H1 (cell line): Measurements from ENCODE around the gene NXT1. TPM values are rescaled to one million over a fixed set of nuclear protein-coding genes. Genes with fewer than 3 reads are reported as not detected.

Source experiments
- CTCF ChIA-PET: fragments of 300-600 bp; sonication (Branson Sonifier 250); formaldehyde crosslinking; loops from one replicate; lab custom pipeline; 2021; ENCODE audit not compliant: partially characterized antibody; lab: Charles Lee
- POLR2A ChIA-PET: fragments of 300-600 bp; sonication (Branson Sonifier 250); formaldehyde crosslinking; loops from one replicate; lab custom pipeline; 2021; ENCODE audit warnings: inconsistent platforms; ENCODE audit not compliant: partially characterized antibody; lab: Charles Lee
- DNase-seq, 2 experiments: peaks; one replicate each; pipeline versions ENCODE4 v3.0.0 to v3.0.0-alpha.2; 2010 to 2022; ENCODE audit warnings: low spot score in 2 of 2, low read depth in 1 of 2, mixed read lengths in 1 of 2
- FAIRE-seq: peaks from 2 replicates; lab custom pipeline; 2011; peaks lifted over from hg19 to GRCh38; lab: Jason Lieb, UNC
- H2AFZ ChIP-seq: 2 replicates; pipeline ENCODE4 v1.8.1; 2012; ENCODE audit warnings: low read length, inconsistent platforms
- H2AK5ac ChIP-seq: 2 replicates; pipeline ENCODE4 v1.6.1; 2013; ENCODE audit warnings: low read depth, low read length
- H2BK120ac ChIP-seq: replicated peaks from 2 replicates; pipeline ENCODE3; 2013; ENCODE audit warnings: low read depth, low read length, inconsistent platforms
- H2BK12ac ChIP-seq: 2 replicates; pipeline ENCODE4 v1.6.1; 2013; ENCODE audit warnings: low read depth, low read length
- H2BK15ac ChIP-seq: 2 replicates; pipeline ENCODE4 v1.6.1; 2013; ENCODE audit warnings: low read length
- H2BK20ac ChIP-seq: 2 replicates; pipeline ENCODE4 v1.6.1; 2013; ENCODE audit warnings: low read length
- H2BK5ac ChIP-seq: 2 replicates; pipeline ENCODE4 v1.6.1; 2013; ENCODE audit warnings: low read depth, low read length
- H3K14ac ChIP-seq: 2 replicates; pipeline ENCODE4 v1.6.1; 2013; ENCODE audit warnings: inconsistent platforms; ENCODE audit not compliant: insufficient read length
- H3K18ac ChIP-seq: 2 replicates; pipeline ENCODE4 v1.6.1; 2013; ENCODE audit warnings: low read length; ENCODE audit errors: extremely low read depth
- H3K23ac ChIP-seq: 2 replicates; pipeline ENCODE4 v1.6.1; 2013; ENCODE audit warnings: inconsistent platforms; ENCODE audit not compliant: insufficient read length
- H3K23me2 ChIP-seq: 2 replicates; pipeline ENCODE4 v1.6.1; 2013; ENCODE audit warnings: low read depth, low read length
- H3K27ac ChIP-seq: 2 replicates; pipeline ENCODE4 v1.6.1; 2011; ENCODE audit warnings: low read depth, low read length, inconsistent platforms
- H3K27me3 ChIP-seq, 4 experiments: replicated peaks in 1 of 4; 1 replicate in 1 of 4; 2 replicates in 3 of 4; pipeline versions ENCODE4 v1.6.1 to v1.8.1; 2011 to 2013; ENCODE audit warnings: low read length in 3 of 4, mild to moderate bottlenecking in 3 of 4, inconsistent platforms in 2 of 4, mixed read lengths in 2 of 4, moderate library complexity in 1 of 4; ENCODE audit not compliant: control insufficient read depth in 3 of 4, insufficient read depth in 3 of 4; ENCODE audit errors: extremely low read depth in 1 of 4
- H3K36me3 ChIP-seq, 4 experiments: 2 replicates each; pipeline versions ENCODE4 v1.6.1 to v1.8.1; 2011 to 2013; ENCODE audit warnings: mild to moderate bottlenecking in 4 of 4, low read length in 3 of 4, moderate library complexity in 2 of 4, control low read depth in 1 of 4, inconsistent platforms in 1 of 4; ENCODE audit not compliant: insufficient read depth in 4 of 4, control insufficient read depth in 2 of 4
- H3K4ac ChIP-seq: replicated peaks from 2 replicates; pipeline ENCODE3; 2013; ENCODE audit warnings: low read length, low read depth, mixed read lengths, inconsistent platforms; ENCODE audit not compliant: insufficient read length
- H3K4me1 ChIP-seq, 4 experiments: replicated peaks in 1 of 4; 1 replicate in 1 of 4; 2 replicates in 3 of 4; pipeline versions ENCODE4 v1.6.1 to v1.8.1; 2011 to 2013; ENCODE audit warnings: low read length in 3 of 4, inconsistent platforms in 2 of 4, mixed read lengths in 1 of 4; ENCODE audit not compliant: insufficient read depth in 4 of 4, control insufficient read depth in 3 of 4
- H3K4me2 ChIP-seq, 2 experiments: 2 replicates each; pipeline versions ENCODE4 v1.6.1 to v1.8.1; 2011 to 2013; ENCODE audit warnings: low read depth in 2 of 2, low read length in 2 of 2, control low read depth in 1 of 2, inconsistent platforms in 1 of 2, mild to moderate bottlenecking in 1 of 2; ENCODE audit not compliant: insufficient read depth in 1 of 2
- H3K4me3 ChIP-seq, 4 experiments: fragments of 200-600, 300-600 bp in 1 of 4; sonication (generic), shearing (Covaris generic), sonication (Bioruptor Twin) in 1 of 4; 2 replicates each; pipeline versions ENCODE4 v1.5.1 to v1.8.1; 2011 to 2016; ENCODE audit warnings: low read length in 4 of 4, low read depth in 3 of 4, control low read depth in 2 of 4, inconsistent platforms in 2 of 4, mild to moderate bottlenecking in 2 of 4, mixed read lengths in 1 of 4, moderate library complexity in 1 of 4; ENCODE audit not compliant: insufficient read depth in 2 of 4; ENCODE audit errors: extremely low read depth in 1 of 4
- H3K56ac ChIP-seq: replicated peaks from 2 replicates; pipeline ENCODE3; 2013; ENCODE audit warnings: low read depth, mild to moderate bottlenecking, mixed read lengths, low read length, inconsistent platforms; ENCODE audit not compliant: insufficient read length
- H3K79me1 ChIP-seq: 2 replicates; pipeline ENCODE4 v1.6.1; 2013; ENCODE audit warnings: low read depth, low read length, control low read depth
- H3K79me2 ChIP-seq, 2 experiments: 2 replicates each; pipeline versions ENCODE4 v1.6.1 to v1.8.1; 2012 to 2013; ENCODE audit warnings: low read length in 2 of 2, mild to moderate bottlenecking in 2 of 2, inconsistent platforms in 1 of 2; ENCODE audit not compliant: insufficient read depth in 2 of 2, control insufficient read depth in 1 of 2
- H3K9ac ChIP-seq, 4 experiments: replicated peaks in 1 of 4; 1 replicate in 1 of 4; 2 replicates in 3 of 4; pipeline versions ENCODE4 v1.6.1 to v1.8.1; 2011 to 2013; ENCODE audit warnings: low read depth in 3 of 4, low read length in 3 of 4, control low read depth in 2 of 4, mild to moderate bottlenecking in 2 of 4, moderate library complexity in 2 of 4, inconsistent platforms in 1 of 4; ENCODE audit errors: extremely low read depth in 1 of 4
- H3K9me3 ChIP-seq, 2 experiments: 2 replicates each; pipeline versions ENCODE4 v1.6.1 to v1.8.1; 2012 to 2013; ENCODE audit warnings: mild to moderate bottlenecking in 2 of 2, moderate library complexity in 2 of 2, control low read depth in 1 of 2, inconsistent platforms in 1 of 2, low read depth in 1 of 2, low read length in 1 of 2, mixed read lengths in 1 of 2; ENCODE audit not compliant: insufficient read depth in 2 of 2
- H4K20me1 ChIP-seq, 2 experiments: replicated peaks in 1 of 2; 2 replicates each; pipeline versions ENCODE3 to v1.8.1; 2011 to 2013; ENCODE audit warnings: inconsistent platforms in 2 of 2, low read length in 2 of 2, mild to moderate bottlenecking in 1 of 2; ENCODE audit not compliant: insufficient read depth in 2 of 2, control insufficient read depth in 1 of 2
- H4K5ac ChIP-seq: 2 replicates; pipeline ENCODE4 v1.6.1; 2013; ENCODE audit warnings: low read length, low read depth, mixed read lengths, inconsistent platforms; ENCODE audit not compliant: insufficient read length
- H4K8ac ChIP-seq: 2 replicates; pipeline ENCODE4 v1.8.0; 2013; ENCODE audit warnings: mild to moderate bottlenecking, moderate library complexity, low read length, inconsistent platforms; ENCODE audit not compliant: insufficient read depth; ENCODE audit errors: extremely low read depth
- H4K91ac ChIP-seq: replicated peaks from 2 replicates; pipeline ENCODE3; 2013; ENCODE audit warnings: low read length, mixed read lengths, inconsistent platforms; ENCODE audit not compliant: insufficient read length
- ASH2L ChIP-seq: fragments of 200-600, 300-600 bp; sonication (generic); IDR thresholded peaks from one replicate; pipeline ENCODE4 v1.7.1; 2017; ENCODE audit warnings: low read length
- CBX5 ChIP-seq: fragments of 300-800, 300-1000 bp; sonication (generic); IDR thresholded peaks from 2 replicates; pipeline ENCODE4 v1.7.1; 2016; ENCODE audit warnings: antibody characterized with exemption, low read length, low read depth
- CHD2 ChIP-seq: IDR thresholded peaks from 2 replicates; pipeline ENCODE4 v1.6.1; 2012; ENCODE audit warnings: low read length, improper control_type of control experiment
- EGR1 ChIP-seq: IDR thresholded peaks from 2 replicates; pipeline ENCODE4 v1.6.1; 2011; ENCODE audit warnings: low read depth, low read length, borderline replicate concordance
- HDAC2 ChIP-seq, 2 experiments: fragments of 300-600 bp in 1 of 2; sonication (generic) in 1 of 2; IDR thresholded peaks; 2 replicates each; pipeline ENCODE4 v1.6.1; 2011 to 2012; ENCODE audit warnings: low read depth in 2 of 2, low read length in 2 of 2, mild to moderate bottlenecking in 2 of 2, moderate library complexity in 2 of 2, borderline replicate concordance in 1 of 2, inconsistent platforms in 1 of 2
- SIN3A ChIP-seq, 2 experiments: IDR thresholded peaks in 1 of 2; conservative IDR thresholded peaks in 1 of 2; 2 replicates each; pipeline ENCODE4 v1.6.1; 2011 to 2012; ENCODE audit warnings: low read length in 2 of 2, improper control_type of control experiment in 1 of 2, low read depth in 1 of 2, mild to moderate bottlenecking in 1 of 2
- YY1 ChIP-seq: IDR thresholded peaks from 2 replicates; pipeline ENCODE4 v1.6.1; 2011; ENCODE audit warnings: low read depth, mild to moderate bottlenecking, low read length
- WGBS, 2 experiments: shearing (Covaris generic) in 1 of 2; methylation state at CpG; one replicate each; pipeline versions ENCODE4 v1.1.6 to v1.1.7; 2013 to 2015; ENCODE audit warnings: low lambda C conversion rate in 2 of 2, mixed read lengths in 2 of 2, inconsistent platforms in 1 of 2, low coverage in 1 of 2, missing lambda C conversion rate in 1 of 2; ENCODE audit not compliant: insufficient replicate concordance in 2 of 2, insufficient coverage in 1 of 2, insufficient read length in 1 of 2; ENCODE audit errors: extremely low coverage in 1 of 2, missing lambda C conversion rate in 1 of 2; 5-methylcytosine and 5-hydroxymethylcytosine counted together
- polyA plus RNA-seq, 7 experiments: library from polyadenylated mRNA; depleted of rRNA in 3 of 7; stranded (reverse) in 5 of 7; unstranded in 2 of 7; fragments of >200 nt in 5 of 7; fragments of 200-250 nt in 2 of 7; gene quantifications; 1 replicate in 5 of 7; 2 replicates in 1 of 7; 4 replicates in 1 of 7; pipeline versions ENCODE4 v1.2.1 to v1.2.3, GENCODE V29; 2011 to 2013; ENCODE audit warnings: missing spikeins in 2 of 7, mixed read lengths in 2 of 7
- total RNA-seq: library from RNA; stranded (reverse); fragmentation: NEBNext Ultra II Directional; extraction: Animal tissue kit (Norgen Biotek cat#: 25700); gene quantifications from 2 replicates; pipeline ENCODE4 v1.2.1, GENCODE V29; 2021

The NXT1 gene
- total and polyA plus RNA-seq, 2 of the 8 experiments (the other 6 are each of a cell fraction or from before 2014, with no cell fraction given): 23.1 to 26.5 TPM

GRCh38 chr20:23331450-23332350 lies 18.9 kb upstream of the NXT1 start:
- Histone ChIP-seq H3K36me3 (no peaks in the 10 kb centered on the region), H2BK120ac (no peak overlapping the region), H3K79me2 (no peaks in the 10 kb centered on the region), H4K8ac (no peak overlapping the region), H3K56ac (no peak overlapping the region), H3K79me1 (no peaks in the 10 kb centered on the region), H3K4me3 (no peak overlapping the region), H3K23ac (no peak overlapping the region), H3K23me2 (no peaks in the 10 kb centered on the region), H3K27me3 (no peaks in the 10 kb centered on the region), H3K9ac (no peak overlapping the region), H3K4me1 (no peaks in the 10 kb centered on the region), H3K9me3 (peaks cover 0 to 4% of the 10 kb centered on the region in 2 experiments; a peak in 3 of 4 replicates), H2BK12ac (no peak overlapping the region), H3K14ac (no peak overlapping the region), H3K4me2 (no peak overlapping the region), H2BK20ac (no peak overlapping the region; the same call in 1 of the 2 replicates), H4K5ac (no peak overlapping the region), H3K27ac (no peak overlapping the region), H2AK5ac (no peak overlapping the region), H2AFZ (no peak overlapping the region), H3K4ac (no peak overlapping the region), H4K20me1 (no peaks in the 10 kb centered on the region), H2BK15ac (no peak overlapping the region), H2BK5ac (no peak overlapping the region), H4K91ac (no peak overlapping the region), H3K18ac (no peak overlapping the region)
- ChIA-PET POLR2A (no interaction called here), CTCF (interaction anchor here (0.7 to 1.6 kb wide), 6 partner anchors 9 to 281 kb away, joined by 3 to 6 read pairs (median 4); no protein-coding TSS in a partner anchor)
- WGBS, 2 experiments: 84% methylated on average over 8 of the region's 8 CpGs; no CpG with 5 or more reads in 1 of the 2 experiments
- DNase-seq (no peak), FAIRE-seq (no peak)
- TF ChIP-seq ASH2L: no peak
- TF ChIP-seq CHD2: no peak
- TF ChIP-seq YY1: no peak
- no peak for TF ChIP-seq SIN3A (conservative IDR thresholded peaks at IDR 0.05 in 1 of 2, IDR thresholded peaks at IDR 0.05 in 1 of 2; ENCODE audit: low read depth in 1 of 2, low read length in 2 of 2)
- no peak for TF ChIP-seq HDAC2 (IDR thresholded peaks at IDR 0.05; ENCODE audit: borderline replicate concordance in 1 of 2, low read depth in 2 of 2, low read length in 2 of 2)
- no peak for TF ChIP-seq CBX5
- no peak for TF ChIP-seq EGR1
